NCI-H446 treated with DMSO at 0.1 percent for 48 hours (cell line): ENCODE data around the gene IFT57.
A peak's percentile ranks its signal among the peaks of the same experiment; 100 is the strongest.
"Not testable (repeated sequence)": the region's sequence is repeated elsewhere in the genome, so short reads cannot be mapped to it uniquely, and the experiment has no call there.

Experiments
- DNase-seq: peaks from one replicate; lab custom pipeline; 2025; lab: John Stamatoyannopoulos, UW

Gene IFT57

GRCh38 chr3:108159865-108160264 is 62.4 kb downstream of the IFT57 start:
- no peak for DNase-seq

- no peak for DNase-seq
These were observed 63.1 kb downstream of the IFT57 start for GRCh38 chr3:108159105-108159504.

DNA sequence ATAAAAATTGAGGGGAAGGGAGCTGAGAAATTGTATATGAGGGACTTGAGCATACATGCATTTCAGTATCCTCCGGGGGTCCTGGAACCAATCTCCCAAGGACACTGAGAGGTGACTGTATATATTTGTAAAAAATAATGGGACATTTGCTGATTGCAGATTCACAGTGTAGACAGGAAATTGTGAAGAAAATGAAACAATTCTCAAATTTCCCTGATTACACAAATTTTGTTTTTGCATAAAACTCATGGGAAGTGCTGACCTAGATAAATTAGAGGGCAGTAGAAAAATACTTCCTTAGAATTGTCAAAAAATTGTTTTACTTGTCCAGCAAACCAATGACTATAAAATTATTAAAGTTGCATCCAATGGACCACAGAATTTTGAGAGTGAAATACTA is 64.0 kb downstream of the IFT57 start:
- DNase-seq: no peak

DNA sequence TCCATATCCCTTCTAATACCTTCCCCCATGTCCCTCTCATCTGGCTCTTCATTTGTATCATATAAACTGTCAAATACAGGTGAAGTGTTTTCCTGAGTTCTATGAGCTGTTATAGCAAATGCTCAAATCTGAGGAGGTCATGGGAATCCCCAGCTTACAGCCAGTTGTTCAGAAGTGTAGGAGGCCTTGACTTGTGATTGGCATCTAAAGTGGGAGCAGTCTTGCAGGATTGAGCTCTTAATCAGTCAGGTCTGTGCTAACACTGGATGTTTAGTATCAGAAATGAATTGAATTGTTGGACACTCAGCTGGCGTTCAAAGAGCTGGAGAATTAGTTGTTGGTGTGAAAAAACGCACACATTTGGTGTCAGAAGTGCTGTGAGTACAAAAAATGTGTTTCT is 65.0 kb downstream of the IFT57 start:
- no peak for DNase-seq

- DNase-seq: no peak
These were observed 65.8 kb downstream of the IFT57 start for GRCh38 chr3:108156312-108156853.

GRCh38 chr3:108155642-108156041 is 66.6 kb downstream of the IFT57 start:
- DNase-seq: not testable (repeated sequence)

GRCh38 chr3:108153451-108153981 is 68.7 kb downstream of the IFT57 start:
- DNase-seq: peak; percentile 68

- DNase-seq: no peak
These were observed 70.0 kb downstream of the IFT57 start for GRCh38 chr3:108152274-108152673.

- DNase-seq: no peak
These were observed 72.0 kb downstream of the IFT57 start for GRCh38 chr3:108150200-108150599.

GRCh38 chr3:108146139-108146538 is 76.1 kb downstream of the IFT57 start:
- no peak for DNase-seq

DNA sequence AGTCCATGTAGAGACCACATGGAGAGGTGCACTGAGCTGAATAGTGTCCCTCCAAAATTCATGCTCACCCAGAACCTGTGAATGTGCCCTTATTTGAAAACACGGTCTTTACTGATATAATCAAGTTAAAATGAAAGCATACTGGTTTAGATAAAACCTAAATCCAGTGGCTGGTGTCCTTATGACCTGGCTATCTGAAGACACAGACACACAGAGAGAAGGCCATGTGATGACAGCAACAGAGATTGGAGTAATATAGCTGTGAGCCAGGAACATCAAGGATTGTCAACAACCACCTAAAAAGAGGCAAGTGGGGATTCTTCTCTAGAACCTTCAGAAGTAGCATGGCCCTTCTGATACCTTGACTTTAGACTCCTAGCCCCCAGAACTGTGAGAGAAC is 76.6 kb downstream of the IFT57 start:
- DNase-seq: no peak

DNA sequence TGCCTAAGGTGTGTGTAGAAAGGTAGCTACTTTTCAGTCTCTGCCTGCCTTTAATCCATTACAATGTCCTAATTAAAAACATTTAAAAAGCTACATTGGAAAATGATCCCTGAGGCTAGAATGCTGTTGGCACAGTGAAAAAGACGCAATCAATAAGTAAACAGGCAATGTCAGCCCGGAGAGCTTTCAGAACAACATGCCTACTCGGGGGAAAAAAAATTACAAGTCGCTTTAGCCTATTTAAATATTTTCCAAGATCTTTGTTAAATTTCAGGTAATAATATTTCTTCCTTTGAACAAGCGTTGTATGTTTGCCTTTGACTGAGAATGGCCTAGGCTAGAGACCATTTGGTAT is 84.8 kb downstream of the IFT57 start:
- no peak for DNase-seq

DNA sequence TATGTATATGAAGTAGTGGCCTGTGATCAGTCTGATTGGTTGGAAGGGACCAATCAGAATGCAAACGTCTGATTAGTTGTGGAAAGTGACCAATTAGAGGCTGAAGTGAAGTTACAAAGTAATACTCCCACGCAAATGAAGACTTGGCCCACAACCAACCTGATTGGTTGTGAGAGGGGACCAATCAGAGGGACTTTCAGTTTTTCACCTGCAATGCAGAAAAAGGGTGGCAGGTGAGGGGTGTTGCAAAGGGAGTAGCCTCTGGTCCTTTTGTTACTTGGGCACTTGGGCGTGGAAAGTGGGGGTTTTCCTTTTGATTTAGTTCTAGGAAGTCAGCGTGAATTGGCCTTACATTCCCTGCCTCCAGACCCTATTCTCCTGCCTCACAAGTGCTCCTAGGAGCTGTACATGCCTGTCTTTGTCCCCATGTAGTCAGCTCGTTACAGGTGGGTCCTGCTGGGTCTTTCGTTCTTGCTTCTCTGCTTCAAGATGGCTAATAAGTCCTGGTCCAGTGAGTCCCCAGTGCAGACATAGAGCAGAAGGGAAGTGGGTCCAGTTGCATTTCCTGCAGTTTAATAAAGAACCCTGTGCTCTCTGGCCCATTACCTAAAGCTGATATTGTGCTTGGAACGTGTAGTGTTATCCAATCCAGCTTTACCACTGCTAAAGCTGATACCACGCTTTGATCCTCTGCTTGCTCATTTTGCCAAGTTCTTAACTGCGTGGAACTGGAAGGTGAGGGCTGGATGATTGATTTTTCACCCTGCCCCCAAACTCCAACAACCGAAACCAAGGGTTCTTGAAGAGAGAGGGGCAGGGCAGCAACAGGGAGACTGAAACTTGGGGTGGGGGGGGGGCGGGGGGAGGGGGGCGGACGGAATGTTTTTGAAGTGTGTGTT is 85.4 kb downstream of the IFT57 start:
- no peak for DNase-seq

GRCh38 chr3:108134555-108134880 is 87.7 kb downstream of the IFT57 start:
- DNase-seq: no peak

GRCh38 chr3:108133858-108134554 is 88.2 kb downstream of the IFT57 start:
- DNase-seq: no peak

DNA sequence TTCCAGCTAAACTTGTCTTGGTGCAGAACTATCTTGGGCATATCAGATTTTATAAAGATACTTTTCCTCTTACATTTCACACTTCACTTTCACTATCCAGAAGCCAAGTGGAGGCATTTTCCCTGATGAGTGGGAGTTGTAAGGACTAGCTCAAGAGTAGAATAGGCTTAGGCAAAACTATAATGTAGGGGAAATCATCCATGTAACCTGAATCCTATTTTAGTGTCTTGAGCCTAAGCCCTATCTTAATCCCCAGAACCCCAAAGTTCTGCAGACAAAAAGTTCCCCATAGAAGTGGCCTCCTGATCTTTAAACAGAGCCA is 89.2 kb downstream of the IFT57 start:
- no peak for DNase-seq

DNA sequence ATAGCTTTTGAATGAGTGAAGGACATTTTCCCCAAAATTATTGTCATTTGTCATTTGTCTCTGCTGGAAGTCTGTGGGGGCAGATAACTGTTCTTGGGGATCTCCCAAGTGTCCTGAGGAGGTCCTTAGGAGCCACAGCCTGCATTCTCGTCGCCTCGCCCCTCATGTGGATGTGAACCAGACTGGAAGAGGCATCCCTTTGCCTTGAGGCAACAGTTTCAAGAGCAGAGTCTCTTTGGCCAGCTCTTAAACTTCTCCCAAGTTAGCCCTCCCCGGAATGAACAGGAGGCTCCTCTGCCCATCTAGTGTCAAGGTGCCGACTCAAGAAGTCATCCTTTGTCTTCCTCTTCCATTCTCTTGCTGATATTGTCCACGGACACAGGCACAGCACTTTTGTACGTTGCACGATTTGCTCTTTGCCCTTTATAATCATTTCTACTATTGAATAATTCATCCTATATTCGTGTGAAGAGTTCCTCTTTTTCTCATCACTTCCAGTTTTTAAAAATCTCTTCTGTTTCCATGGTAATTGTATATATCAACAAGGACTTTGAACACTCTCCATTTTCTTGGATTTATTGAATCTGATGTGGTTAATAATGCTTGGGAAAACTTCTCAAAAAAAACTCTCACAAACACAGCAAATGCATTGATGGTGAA is 90.6 kb downstream of the IFT57 start:
- no peak for DNase-seq

- DNase-seq: no peak
These were observed 91.3 kb downstream of the IFT57 start for GRCh38 chr3:108130701-108131474.

- DNase-seq: no peak
These were observed 92.0 kb downstream of the IFT57 start for GRCh38 chr3:108130236-108130635.

DNA sequence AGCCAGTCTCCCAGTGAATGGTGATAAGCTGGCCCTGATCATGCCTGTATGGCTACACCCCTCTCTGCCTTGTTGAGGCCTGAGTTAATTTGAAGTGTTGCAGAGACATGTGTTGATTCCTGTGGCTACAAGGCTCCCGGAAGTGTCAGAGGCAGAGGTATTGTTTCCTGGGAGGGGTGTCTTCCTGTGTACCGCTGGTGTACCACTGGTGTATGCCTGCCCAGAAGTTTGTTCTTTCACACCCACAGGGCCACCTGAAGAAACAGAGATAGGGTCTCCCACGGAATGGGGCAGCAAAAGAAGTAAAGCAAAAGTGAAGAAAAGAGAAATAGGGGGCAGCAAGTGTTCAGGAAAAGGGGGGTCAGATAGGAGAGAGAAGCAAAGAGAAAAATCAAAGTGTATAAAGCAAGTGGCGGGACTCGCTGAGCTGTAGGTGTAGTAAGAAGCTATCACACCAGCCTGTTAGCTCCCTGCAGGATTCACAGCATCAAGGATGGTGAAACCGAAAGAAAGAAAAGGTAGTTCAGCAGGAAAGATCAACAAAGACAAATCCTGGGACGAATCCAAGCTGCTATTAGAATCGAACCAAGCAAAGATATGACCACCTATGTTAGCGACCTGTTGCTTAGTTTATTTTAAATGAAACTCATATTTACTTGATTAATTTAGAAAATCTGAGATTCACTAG is 94.8 kb downstream of the IFT57 start:
- no peak for DNase-seq

- DNase-seq: no peak
These were observed 95.9 kb downstream of the IFT57 start for GRCh38 chr3:108126348-108126747.
